SK-N-SH (cell line): ENCODE results near the gene KMT2B.

Experiments
- CHD2 ChIP-seq: fragments of 150-350 bp; IDR thresholded peaks from 2 replicates; pipeline ENCODE4 v1.6.1; 2018; ENCODE audit warnings: low read length; ENCODE audit not compliant: partially characterized antibody
- POLR2AphosphoS5 ChIP-seq: IDR thresholded peaks from 2 replicates; pipeline ENCODE4 v1.6.1; 2012; ENCODE audit warnings: low read depth, low read length
- TEAD4 ChIP-seq: IDR thresholded peaks from 2 replicates; pipeline ENCODE4 v1.4.0; 2012; ENCODE audit warnings: mild to moderate bottlenecking, borderline replicate concordance; ENCODE audit not compliant: insufficient read depth
- TF ChIP-seq, protein P1 (sequence below): fragments of 200-600 bp; sonication (generic); IDR thresholded peaks from 2 replicates; pipeline ENCODE4 v1.6.1; 2017; ENCODE audit warnings: antibody characterized with exemption, mild to moderate bottlenecking, moderate library complexity

GRCh38 chr19:35779033-35779432, 61.2 kb downstream of the KMT2B start:
- TF ChIP-seq, protein P1, sequence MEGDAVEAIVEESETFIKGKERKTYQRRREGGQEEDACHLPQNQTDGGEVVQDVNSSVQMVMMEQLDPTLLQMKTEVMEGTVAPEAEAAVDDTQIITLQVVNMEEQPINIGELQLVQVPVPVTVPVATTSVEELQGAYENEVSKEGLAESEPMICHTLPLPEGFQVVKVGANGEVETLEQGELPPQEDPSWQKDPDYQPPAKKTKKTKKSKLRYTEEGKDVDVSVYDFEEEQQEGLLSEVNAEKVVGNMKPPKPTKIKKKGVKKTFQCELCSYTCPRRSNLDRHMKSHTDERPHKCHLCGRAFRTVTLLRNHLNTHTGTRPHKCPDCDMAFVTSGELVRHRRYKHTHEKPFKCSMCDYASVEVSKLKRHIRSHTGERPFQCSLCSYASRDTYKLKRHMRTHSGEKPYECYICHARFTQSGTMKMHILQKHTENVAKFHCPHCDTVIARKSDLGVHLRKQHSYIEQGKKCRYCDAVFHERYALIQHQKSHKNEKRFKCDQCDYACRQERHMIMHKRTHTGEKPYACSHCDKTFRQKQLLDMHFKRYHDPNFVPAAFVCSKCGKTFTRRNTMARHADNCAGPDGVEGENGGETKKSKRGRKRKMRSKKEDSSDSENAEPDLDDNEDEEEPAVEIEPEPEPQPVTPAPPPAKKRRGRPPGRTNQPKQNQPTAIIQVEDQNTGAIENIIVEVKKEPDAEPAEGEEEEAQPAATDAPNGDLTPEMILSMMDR, result no peak
- TF ChIP-seq POLR2AphosphoS5 (no peak), TEAD4 (no peak), CHD2 (no peak)
